Gastroesophageal sphincter (tissue), 4 donors: ENCODE measurements around the gene PPP4R1. TPM values are rescaled to one million over a fixed set of nuclear protein-coding genes. Genes with fewer than 3 reads are reported as not detected.
"Not testable (repeated sequence)": the region's sequence is repeated elsewhere in the genome, so short reads cannot be mapped to it uniquely, and the experiment has no call there.

Experiments used
- ATAC-seq: fragments of 150-250 bp; one replicate; pipeline ENCODE4 v1.9.1; 2016; ENCODE audit warnings: mild to moderate bottlenecking, moderate library complexity
- H3K27ac ChIP-seq, 4 donors: fragments of 200-600 bp; sonication (generic) in 3 of 4; 1 replicate in 3 of 4; 2 replicates in 1 of 4; pipeline ENCODE4 v1.5.1; 2016 to 2019
- H3K27me3 ChIP-seq: fragments of 200-600 bp; sonication (generic); one replicate; pipeline ENCODE4 v1.5.1; 2019
- H3K36me3 ChIP-seq, 2 donors: fragments of 200-600 bp; sonication (generic); one replicate each; pipeline ENCODE4 v1.5.1; 2019; ENCODE audit warnings: control low read depth in 1 of 2
- H3K4me1 ChIP-seq, 3 donors: fragments of 200-600 bp; sonication (generic); 1 replicate in 2 of 3; 2 replicates in 1 of 3; pipeline ENCODE4 v1.5.1; 2016 to 2019; ENCODE audit warnings: control low read depth in 2 of 3
- H3K4me3 ChIP-seq, 2 donors: fragments of 200-600 bp; sonication (generic); one replicate each; pipeline ENCODE4 v1.5.1; 2019; ENCODE audit warnings: mild to moderate bottlenecking in 1 of 2, moderate library complexity in 1 of 2
- H3K9me3 ChIP-seq, 3 donors: fragments of 200-600 bp; sonication (generic); one replicate each; pipeline ENCODE4 v1.5.1; 2017 to 2019; ENCODE audit warnings: control low read depth in 2 of 3
- EP300 ChIP-seq: sonication (generic); formaldehyde crosslinking; IDR thresholded peaks from one replicate; pipeline ENCODE4 v1.6.1; 2017; ENCODE audit warnings: antibody characterized with exemption, mild to moderate bottlenecking
- POLR2A ChIP-seq, 2 donors: fragments of 450-650 bp; IDR thresholded peaks; one replicate each; pipeline ENCODE4 v1.6.1; 2017; ENCODE audit warnings: antibody characterized with exemption in 2 of 2, mild to moderate bottlenecking in 2 of 2, moderate library complexity in 1 of 2
- POLR2AphosphoS5 ChIP-seq: sonication (generic); formaldehyde crosslinking; IDR thresholded peaks from one replicate; pipeline ENCODE4 v1.6.1; 2017; ENCODE audit warnings: antibody characterized with exemption
- WGBS, 2 donors: methylation state at CpG; one replicate each; pipeline ENCODE4 v1.1.5; 2018; ENCODE audit warnings: low coverage in 1 of 2; 5-methylcytosine and 5-hydroxymethylcytosine counted together
- total RNA-seq, 4 donors: library from RNA; depleted of rRNA; stranded (reverse); fragments of >200 nt; gene quantifications; one replicate each; pipeline ENCODE4 v1.1.0, GENCODE V29; 2016
- TF ChIP-seq, protein P1 (sequence below), 4 experiments: fragments of 200-600 bp in 2 of 4; fragments of 450-650 bp in 2 of 4; sonication (generic) in 1 of 4; IDR thresholded peaks; one replicate each; pipeline ENCODE4 v1.5.1; 2017 to 2019; ENCODE audit warnings: antibody characterized with exemption in 4 of 4, mild to moderate bottlenecking in 2 of 4, moderate library complexity in 2 of 4

The PPP4R1 gene
- total RNA-seq, 4 donors from 2014 or later, result 91.1 to 174 (median 117) TPM

- H3K4me1 ChIP-seq, result peaks cover 0 to 15% (median 4%) of the 10 kb centered on the region in 3 donors
- ATAC-seq, result no peak
- TF ChIP-seq EP300, result no peak
- 90 to 93% methylated on average over 6 to 7 of the region's 8 CpGs for WGBS, 2 donors
- H3K36me3 ChIP-seq, result no peaks in the 10 kb centered on the region
- H3K9me3 ChIP-seq, result no peaks in the 10 kb centered on the region
- no peaks in the 10 kb centered on the region for H3K27me3 ChIP-seq
- no peak overlapping the region for H3K4me3 ChIP-seq
- no peak overlapping the region for H3K27ac ChIP-seq
Observed at GRCh38 chr18:9647496-9648323, 33.4 kb upstream of the PPP4R1 start.

GRCh38 chr18:9643549-9643948 is 29.2 kb upstream of the PPP4R1 start:
- Histone ChIP-seq H3K4me1 (peaks cover 0 to 16% (median 6%) of the 10 kb centered on the region in 3 donors), H3K4me3 (no peak overlapping the region)
- ATAC-seq, result peak; percentile 95

DNA sequence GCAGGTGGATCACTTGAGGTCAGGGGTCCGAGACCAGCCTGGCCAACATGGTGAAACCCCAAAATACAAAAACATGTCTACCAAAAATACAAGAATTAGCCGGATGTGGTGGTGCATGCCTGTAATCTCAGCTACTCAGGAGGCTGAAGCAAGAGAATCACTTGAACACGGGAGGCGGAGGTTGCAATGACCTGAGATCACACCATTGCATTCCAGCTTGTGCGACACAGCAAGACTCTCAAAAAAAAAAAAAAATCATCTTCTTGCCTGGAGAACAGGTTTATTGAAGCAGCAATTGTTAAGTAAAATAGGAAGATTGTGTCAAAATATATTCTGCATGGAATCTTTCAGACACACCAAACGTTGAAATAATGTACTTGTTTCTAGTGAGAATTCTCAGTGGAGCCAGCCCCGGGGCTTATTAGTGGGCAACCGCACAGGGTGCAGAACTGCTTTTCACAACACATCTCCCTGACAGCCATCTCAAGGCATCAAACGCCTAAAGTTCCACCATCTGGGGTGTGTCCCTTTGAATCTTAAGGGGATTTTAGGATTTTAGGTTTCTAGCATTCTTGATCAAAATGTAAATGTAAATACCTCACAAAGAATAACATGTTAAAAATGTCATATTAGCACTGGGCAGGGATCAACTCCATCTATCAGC is 28.6 kb upstream of the PPP4R1 start:
- peak overlapping the region; percentile 24 to 70 (median 52) for H3K27ac ChIP-seq
- TF ChIP-seq, protein P1, sequence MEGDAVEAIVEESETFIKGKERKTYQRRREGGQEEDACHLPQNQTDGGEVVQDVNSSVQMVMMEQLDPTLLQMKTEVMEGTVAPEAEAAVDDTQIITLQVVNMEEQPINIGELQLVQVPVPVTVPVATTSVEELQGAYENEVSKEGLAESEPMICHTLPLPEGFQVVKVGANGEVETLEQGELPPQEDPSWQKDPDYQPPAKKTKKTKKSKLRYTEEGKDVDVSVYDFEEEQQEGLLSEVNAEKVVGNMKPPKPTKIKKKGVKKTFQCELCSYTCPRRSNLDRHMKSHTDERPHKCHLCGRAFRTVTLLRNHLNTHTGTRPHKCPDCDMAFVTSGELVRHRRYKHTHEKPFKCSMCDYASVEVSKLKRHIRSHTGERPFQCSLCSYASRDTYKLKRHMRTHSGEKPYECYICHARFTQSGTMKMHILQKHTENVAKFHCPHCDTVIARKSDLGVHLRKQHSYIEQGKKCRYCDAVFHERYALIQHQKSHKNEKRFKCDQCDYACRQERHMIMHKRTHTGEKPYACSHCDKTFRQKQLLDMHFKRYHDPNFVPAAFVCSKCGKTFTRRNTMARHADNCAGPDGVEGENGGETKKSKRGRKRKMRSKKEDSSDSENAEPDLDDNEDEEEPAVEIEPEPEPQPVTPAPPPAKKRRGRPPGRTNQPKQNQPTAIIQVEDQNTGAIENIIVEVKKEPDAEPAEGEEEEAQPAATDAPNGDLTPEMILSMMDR (IDR thresholded peaks at IDR 0.05), result no peak
- TF ChIP-seq POLR2A (IDR thresholded peaks at IDR 0.05), result no peak
- no peak for TF ChIP-seq EP300
- TF ChIP-seq POLR2AphosphoS5, result no peak
- H3K36me3 ChIP-seq, result no peaks in the 10 kb centered on the region
- WGBS, 2 donors, result 70 to 76% methylated on average over 9 of the region's 9 CpGs
- no peak for ATAC-seq
- no peak overlapping the region for H3K4me3 ChIP-seq
- H3K27me3 ChIP-seq, result no peaks in the 10 kb centered on the region
- peaks cover 0 to 16% (median 6%) of the 10 kb centered on the region in 3 donors for H3K4me1 ChIP-seq
- H3K9me3 ChIP-seq, result no peaks in the 10 kb centered on the region

More at GRCh38 chr18:9643549-9643948, 29.2 kb upstream of the PPP4R1 start:
- Histone ChIP-seq H3K27me3 (no peaks in the 10 kb centered on the region), H3K36me3 (no peaks in the 10 kb centered on the region), H3K27ac (peak overlapping the region; percentile 45 to 70 (median 52)), H3K9me3 (no peaks in the 10 kb centered on the region)
- TF ChIP-seq POLR2AphosphoS5 (peak; percentile 55), EP300 (no peak), POLR2A (IDR thresholded peaks at IDR 0.05) (no peak)
- TF ChIP-seq, protein P1 (IDR thresholded peaks at IDR 0.05), result no peak
- WGBS, 2 donors, result 7 to 12% methylated on average over 3 of the region's 3 CpGs

DNA sequence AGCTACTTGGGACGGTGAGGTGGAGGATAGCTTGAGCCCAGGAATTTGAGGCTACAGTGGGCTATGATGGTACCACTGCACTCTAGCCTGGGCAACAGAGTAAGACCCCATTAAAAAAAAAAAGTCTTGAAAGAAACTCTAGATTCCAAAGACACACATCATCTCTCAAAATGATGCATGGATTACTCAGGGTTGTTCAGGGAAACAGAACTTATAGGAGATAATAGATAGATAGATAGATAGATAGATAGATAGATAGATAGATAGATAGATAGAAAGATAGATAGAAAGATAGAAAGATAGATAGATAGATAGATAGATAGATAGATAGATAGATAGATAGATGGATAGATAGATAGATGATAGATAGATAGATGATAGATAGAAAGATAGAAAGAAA is 26.7 kb upstream of the PPP4R1 start:
- H3K4me1 ChIP-seq, result peaks cover 0 to 16% (median 6%) of the 10 kb centered on the region in 3 donors
- not testable (repeated sequence) for ATAC-seq, H3K27me3 ChIP-seq, H3K4me3 ChIP-seq, H3K36me3 ChIP-seq, H3K9me3 ChIP-seq, H3K27ac ChIP-seq
- 83 to 100% methylated on average over 1 of the region's 1 CpG for WGBS, 2 donors

DNA sequence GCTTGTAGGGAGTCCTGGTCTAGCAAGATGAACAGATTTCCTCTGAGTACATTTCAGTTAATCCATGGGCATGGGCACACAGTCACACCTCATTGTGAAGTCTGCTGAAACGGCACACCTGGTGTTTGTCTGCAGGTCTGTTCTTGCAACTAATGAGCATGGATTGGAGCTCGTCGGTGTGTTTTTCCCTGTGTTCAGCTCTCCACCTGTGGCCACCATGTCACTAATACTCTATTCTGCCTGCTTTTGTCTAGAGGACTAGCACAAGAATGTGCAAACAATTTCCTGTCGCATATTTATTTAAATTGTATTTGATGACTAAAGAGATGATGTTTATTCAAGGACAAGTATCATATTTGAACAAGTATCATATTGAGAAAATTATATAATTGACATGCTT is 24.5 kb upstream of the PPP4R1 start:
- 78 to 86% methylated on average over 4 of the region's 4 CpGs for WGBS, 2 donors

More for the DNA sequence above, 24.5 kb upstream of the PPP4R1 start:
- Histone ChIP-seq H3K27ac (no peak overlapping the region), H3K36me3 (no peaks in the 10 kb centered on the region), H3K9me3 (no peaks in the 10 kb centered on the region), H3K4me1 (peaks cover 0 to 12% (median 6%) of the 10 kb centered on the region in 3 donors), H3K27me3 (no peaks in the 10 kb centered on the region), H3K4me3 (no peak overlapping the region)
- no peak for ATAC-seq
- TF ChIP-seq POLR2A (IDR thresholded peaks at IDR 0.05) (no peak), POLR2AphosphoS5 (no peak), EP300 (no peak)
- TF ChIP-seq, protein P1 (IDR thresholded peaks at IDR 0.05), result no peak
